HG02678 (cell line): Measurements from ENCODE around the gene NTN1.

Experiments used
- ATAC-seq: cut with Tn5 transposase; IDR thresholded peaks from one replicate; pipeline ENCODE4 v1.9.1; 2021; ENCODE audit warnings: mild to moderate bottlenecking, moderate library complexity; ENCODE audit not compliant: unreplicated experiment

Gene NTN1

DNA sequence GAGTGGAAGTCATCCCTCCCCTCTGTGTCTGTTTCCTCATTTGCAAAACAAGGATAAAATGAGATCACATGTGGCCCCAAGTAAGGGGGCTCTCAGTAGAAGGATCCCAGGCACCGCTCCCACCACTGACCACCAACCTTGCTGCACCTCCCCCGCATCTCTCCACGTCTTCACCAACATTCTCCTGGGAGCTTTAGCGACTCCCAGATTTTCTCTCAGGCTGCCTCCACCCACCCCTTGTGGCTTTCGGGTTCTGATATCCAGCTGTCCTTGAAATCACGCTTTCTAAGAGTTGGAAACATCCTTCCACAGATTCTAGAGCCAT lies 16.4 kb upstream of the NTN1 start:
- ATAC-seq: no peak

- no peak for ATAC-seq
Measured at GRCh38 chr17:9006175-9006767, 15.0 kb upstream of the NTN1 start.

DNA sequence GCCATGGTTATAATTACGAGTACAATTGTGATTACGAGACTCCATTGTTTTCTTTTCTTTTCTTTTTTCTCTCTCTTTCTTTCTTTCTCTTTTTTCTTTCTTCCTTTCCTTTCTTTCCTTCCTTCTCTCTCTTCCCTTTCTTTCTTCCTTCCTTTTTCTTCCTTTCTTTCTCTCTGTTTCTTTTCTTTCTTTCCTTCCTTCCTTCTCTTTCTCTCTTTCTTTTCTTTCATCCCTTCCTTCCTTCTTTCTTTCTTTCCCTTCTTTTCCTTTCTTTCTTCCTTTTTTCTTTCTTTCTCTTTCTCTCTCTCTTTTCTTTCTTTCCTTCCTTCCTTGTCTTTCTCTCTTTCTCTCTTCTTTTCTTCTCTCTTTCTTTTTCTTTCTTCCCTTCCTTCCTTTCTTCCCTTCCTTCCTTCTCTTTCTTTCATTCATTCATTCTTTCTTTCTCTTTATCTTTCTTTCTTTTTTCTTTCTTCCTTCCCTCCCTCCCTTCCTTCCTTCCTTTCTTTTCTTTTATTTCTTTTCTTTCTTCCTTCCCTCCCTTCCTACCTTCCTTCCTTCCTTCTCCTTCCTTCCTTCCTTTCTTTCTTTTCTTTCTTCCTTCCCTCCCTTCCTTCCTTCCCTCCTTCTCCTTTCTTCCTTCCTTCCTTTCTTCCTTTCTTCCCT lies 14.1 kb upstream of the NTN1 start:
- ATAC-seq: no peak

DNA sequence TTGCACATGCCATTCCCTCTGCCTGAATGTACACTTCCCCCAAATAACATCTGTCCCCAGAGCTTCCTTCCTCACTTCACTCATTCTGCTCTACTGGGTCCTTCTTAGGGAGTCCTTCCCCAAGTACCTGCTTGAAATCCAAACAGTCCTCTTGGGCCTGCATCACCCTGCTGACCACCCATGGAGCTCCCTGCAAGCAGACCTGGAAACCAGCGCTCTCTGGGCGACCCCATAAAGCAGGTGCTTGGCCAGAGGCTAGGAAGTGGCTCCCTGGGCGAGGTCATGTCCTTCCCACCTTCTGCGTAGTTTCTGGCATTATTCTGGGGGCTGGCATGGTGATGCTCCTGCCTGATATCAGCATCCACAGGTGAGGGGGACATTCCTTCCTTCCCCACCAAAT lies 12.2 kb upstream of the NTN1 start:
- ATAC-seq: no peak

- ATAC-seq: no peak
Measured at GRCh38 chr17:9009737-9010136, 11.6 kb upstream of the NTN1 start.

DNA sequence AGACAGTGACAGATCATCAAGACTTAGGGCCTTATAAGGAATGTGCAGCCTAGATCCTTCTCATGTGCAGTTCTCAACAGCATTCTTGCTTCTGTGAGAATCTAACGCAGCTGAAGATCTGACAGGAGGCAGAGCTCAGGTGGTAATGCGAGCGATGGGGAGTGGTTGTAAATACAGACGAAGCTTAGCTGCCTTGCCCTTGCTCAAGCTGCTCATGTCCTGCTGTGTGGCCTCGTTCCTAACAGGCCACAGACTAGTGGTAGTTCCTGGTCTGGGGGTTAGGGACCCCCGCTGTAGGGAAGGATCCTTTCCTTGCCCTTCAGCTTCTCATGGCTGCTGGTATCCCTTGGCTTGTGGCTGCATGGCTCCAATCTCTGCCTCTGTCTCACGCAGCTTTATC lies 10.3 kb upstream of the NTN1 start:
- no peak for ATAC-seq

- no peak for ATAC-seq
Measured at GRCh38 chr17:9016941-9017552, 4.3 kb upstream of the NTN1 start.

DNA sequence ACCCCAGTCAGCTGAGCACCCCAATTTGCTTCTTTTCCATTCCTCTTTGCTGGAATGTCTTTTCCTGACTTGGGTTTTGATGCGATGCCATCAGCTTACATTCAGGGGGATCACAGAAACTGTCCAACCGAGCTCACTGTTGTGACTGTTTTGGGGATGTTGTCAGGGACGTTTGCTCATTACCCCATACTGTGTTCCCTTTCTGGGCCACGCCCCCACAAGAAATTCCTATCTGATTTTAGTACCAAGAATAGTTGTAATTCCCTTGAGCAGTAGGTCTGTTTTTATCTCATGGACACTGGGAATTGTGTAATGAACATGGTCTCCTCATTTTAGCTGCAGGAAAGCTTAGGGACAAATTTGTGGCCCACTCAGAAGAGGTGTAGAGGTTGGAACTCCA lies 2.6 kb upstream of the NTN1 start:
- ATAC-seq: no peak

- ATAC-seq: peak; percentile 7
Measured at GRCh38 chr17:9020096-9020823, 1.1 kb upstream of the NTN1 start.

GRCh38 chr17:9020824-9021157 lies 519 bp upstream of the NTN1 start:
- no peak for ATAC-seq

DNA sequence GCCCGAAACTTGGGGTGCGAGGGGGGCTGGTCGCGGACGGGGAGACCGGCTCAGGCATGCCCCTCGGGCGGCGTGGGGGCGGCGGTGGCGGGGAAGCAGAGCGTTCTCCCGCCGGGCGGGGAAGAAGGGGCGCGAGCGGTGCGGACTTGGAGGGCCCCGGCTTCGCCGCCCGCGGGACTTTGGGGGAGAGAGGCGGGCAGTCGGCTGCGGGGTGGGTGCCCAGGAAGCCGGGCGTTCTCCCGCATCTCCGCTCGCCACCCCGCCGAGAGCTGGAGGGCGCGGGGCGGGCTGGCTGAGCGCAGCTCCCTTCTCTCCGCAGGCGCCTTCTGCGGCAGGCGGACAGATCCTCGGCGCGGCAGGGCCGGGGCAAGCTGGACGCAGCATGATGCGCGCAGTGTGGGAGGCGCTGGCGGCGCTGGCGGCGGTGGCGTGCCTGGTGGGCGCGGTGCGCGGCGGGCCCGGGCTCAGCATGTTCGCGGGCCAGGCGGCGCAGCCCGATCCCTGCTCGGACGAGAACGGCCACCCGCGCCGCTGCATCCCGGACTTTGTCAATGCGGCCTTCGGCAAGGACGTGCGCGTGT lies 772 bp downstream of the NTN1 start:
- no peak for ATAC-seq

GRCh38 chr17:9022573-9023391 lies 1.5 kb downstream of the NTN1 start:
- ATAC-seq: no peak

DNA sequence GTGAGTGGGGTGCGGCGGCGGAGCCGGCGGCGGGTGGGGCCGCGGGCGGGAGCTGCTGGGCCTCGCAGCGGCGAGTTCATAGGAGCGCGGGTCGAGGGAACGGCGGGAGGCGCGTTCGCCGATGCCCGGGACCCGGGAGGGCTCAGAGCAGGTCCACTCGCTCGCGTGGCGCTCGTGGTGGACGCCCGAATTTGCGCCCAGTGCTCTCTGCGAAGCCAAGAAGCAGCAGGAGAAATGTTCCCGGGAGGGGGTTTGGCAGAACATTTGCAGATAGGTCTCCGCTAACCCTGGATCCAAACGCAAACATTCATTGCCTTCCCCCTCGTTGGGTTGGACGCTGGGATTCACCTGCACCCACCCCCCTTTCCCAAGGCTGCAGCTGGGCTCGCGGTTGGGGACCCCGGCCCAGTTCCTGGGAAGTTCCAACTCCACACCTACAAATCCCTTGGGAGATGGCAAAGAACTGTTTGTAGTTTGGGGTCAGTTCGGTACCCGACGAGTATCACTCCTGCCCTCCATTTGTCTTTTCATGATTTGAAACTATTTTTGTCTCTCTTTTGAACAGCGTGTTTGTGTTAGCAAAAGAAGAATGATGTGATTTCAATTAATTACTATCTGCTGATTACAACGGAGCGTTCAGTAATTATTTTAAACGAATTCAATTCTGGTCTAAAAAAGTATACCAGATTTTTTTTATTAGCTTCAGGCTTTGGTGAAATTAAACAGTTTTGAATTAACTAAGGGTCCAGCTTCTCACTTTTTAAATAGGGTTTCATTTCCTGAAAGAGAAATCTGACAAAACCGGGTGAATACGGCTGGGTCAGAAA lies 2.3 kb downstream of the NTN1 start:
- ATAC-seq: no peak

- no peak for ATAC-seq
Measured at GRCh38 chr17:9024497-9024896, 3.2 kb downstream of the NTN1 start.

DNA sequence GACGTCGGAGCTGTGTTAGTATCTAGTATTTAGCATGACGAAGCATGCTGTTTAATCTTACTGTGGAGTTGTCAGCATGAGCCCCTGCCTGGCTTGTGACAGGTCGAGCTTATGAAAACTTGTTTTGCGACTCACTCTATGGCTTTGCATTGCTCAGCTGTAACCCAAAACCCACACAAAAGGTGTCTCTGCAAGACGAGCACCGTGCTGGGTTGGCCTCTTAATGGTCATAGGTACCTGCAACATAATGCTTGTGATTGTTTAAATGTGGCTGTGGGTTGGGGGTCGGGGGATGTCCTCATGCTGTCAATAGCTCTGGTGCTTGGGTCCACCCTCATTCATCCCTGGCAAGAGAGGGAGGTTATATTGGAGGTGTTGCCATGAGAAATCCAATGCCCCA lies 5.4 kb downstream of the NTN1 start:
- ATAC-seq: no peak

DNA sequence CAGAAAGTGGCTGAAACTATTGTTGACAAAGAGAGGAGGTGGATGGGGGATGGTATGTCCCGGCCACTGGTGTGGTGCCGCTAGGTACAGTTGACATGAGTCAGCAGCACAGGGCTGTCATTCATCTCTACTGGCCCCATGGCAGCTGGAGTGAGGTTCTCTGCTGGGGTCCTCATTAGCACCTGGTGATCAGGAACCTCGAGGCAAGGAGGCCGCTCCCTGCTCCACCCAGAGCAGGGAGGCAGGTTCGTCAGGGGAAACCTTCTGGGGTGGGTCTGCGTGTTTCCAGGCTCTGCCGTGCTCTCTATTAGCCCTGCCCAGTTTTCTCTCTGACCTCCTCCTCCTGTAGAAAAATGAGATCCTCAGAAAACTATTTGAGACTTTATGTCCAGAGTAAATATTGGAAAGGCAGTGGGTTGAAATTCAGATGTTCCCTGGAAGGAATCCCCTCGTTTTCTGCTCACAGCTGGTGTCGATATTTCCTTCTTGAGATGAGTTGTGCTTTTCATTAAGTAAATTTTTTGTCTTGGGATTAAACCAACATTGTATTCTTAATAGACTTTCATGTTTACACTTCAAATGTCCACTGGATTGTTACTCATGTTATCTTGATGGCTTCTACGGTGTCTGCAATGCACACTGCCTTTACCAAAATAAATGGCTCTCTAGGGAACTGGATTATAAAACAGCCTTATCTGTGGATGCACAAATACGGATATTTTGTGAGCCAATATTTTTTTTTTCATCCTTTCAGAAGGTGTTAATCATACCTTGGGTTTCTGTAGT lies 7.1 kb downstream of the NTN1 start:
- no peak for ATAC-seq

- ATAC-seq: no peak
Measured at GRCh38 chr17:9028988-9029570, 7.8 kb downstream of the NTN1 start.

DNA sequence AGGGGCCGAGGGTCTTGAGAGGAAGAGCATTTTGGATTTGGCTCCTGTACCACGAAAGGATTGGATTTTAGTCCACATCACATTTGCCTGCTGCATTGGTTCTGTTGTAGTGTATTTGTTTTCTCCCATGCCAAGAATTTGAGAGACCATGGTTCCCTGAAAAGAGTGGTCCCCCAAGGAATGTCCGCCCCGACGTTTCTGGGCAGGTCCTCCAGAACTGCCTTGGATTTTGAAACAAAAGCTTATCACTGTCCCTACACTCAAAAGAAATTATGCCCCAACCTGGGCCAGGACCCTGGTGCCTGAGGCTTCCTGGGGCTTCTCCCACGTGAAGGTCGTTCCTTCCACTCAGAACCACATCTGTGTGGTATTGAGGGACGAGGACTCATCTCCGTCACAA lies 10.8 kb downstream of the NTN1 start:
- no peak for ATAC-seq

DNA sequence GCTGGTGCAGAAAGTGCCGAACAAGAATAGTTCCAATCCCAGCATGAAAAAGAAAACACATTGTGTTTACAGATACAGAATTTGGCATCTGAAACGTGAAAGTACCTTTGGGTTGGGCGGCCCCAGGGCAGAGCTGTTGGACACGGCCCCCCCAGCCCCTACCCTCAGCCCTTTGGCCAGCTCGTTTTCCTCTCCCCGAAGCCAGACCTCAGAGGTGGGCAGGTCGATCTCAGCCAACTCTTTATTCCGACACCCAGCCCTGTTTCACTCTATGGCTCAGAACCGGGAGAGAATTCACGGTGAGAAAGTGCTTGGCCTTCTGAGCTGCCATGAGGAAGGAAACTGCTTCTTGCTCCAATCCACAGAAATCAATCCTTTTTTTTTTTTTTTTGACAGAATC lies 11.3 kb downstream of the NTN1 start:
- ATAC-seq: no peak
